Body of pancreas (tissue), 4 donors: ENCODE data around the gene PDCD2L.

ENCODE experiments used
- POLR2A ChIP-seq, 3 donors: fragments of 450-650 bp; IDR thresholded peaks; one replicate each; pipeline ENCODE4 v1.6.1; 2016; ENCODE audit warnings: antibody characterized with exemption in 3 of 3, mild to moderate bottlenecking in 2 of 3
- TF ChIP-seq, protein P1 (sequence below), 7 experiments: fragments of 450-650 bp in 4 of 7; fragments of 200-600 bp in 3 of 7; sonication (generic) in 3 of 7; IDR thresholded peaks; one replicate each; pipeline ENCODE4 v1.5.1; 2016 to 2019; ENCODE audit warnings: antibody characterized with exemption in 7 of 7

GRCh38 chr19:34360354-34360909 is 43.8 kb upstream of the PDCD2L start:
- TF ChIP-seq, protein P1, sequence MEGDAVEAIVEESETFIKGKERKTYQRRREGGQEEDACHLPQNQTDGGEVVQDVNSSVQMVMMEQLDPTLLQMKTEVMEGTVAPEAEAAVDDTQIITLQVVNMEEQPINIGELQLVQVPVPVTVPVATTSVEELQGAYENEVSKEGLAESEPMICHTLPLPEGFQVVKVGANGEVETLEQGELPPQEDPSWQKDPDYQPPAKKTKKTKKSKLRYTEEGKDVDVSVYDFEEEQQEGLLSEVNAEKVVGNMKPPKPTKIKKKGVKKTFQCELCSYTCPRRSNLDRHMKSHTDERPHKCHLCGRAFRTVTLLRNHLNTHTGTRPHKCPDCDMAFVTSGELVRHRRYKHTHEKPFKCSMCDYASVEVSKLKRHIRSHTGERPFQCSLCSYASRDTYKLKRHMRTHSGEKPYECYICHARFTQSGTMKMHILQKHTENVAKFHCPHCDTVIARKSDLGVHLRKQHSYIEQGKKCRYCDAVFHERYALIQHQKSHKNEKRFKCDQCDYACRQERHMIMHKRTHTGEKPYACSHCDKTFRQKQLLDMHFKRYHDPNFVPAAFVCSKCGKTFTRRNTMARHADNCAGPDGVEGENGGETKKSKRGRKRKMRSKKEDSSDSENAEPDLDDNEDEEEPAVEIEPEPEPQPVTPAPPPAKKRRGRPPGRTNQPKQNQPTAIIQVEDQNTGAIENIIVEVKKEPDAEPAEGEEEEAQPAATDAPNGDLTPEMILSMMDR (IDR thresholded peaks at IDR 0.05): no peak
- TF ChIP-seq POLR2A (IDR thresholded peaks at IDR 0.05): no peak
